K562 (cell line): ENCODE results near the gene GARNL3. TPM values are rescaled to one million over a fixed set of nuclear protein-coding genes. Genes with fewer than 3 reads are reported as not detected.

ENCODE experiments used
- CTBP1 ChIP-seq: fragments of 450-650 bp; IDR thresholded peaks from 2 replicates; pipeline ENCODE4 v1.6.1; 2016; ENCODE audit warnings: borderline replicate concordance
- ELK1 ChIP-seq: sonication (generic); formaldehyde crosslinking; IDR thresholded peaks from 2 replicates; pipeline ENCODE4 v1.8.1; 2022; ENCODE audit warnings: missing genetic modification reagents
- HLTF ChIP-seq: fragments of 450-650 bp; IDR thresholded peaks from 2 replicates; pipeline ENCODE4 v1.6.1; 2016
- KLF13 ChIP-seq: fragments of 450-650 bp; IDR thresholded peaks from 2 replicates; pipeline ENCODE4 v1.6.1; 2016; ENCODE audit warnings: missing genetic modification characterization, low read depth, mild to moderate bottlenecking, missing compliant biosample characterization, moderate library complexity, borderline replicate concordance
- MAZ ChIP-seq, 2 experiments: fragments of 450-650 bp in 1 of 2; sonication (generic) in 1 of 2; formaldehyde crosslinking; IDR thresholded peaks in 1 of 2; conservative IDR thresholded peaks in 1 of 2; 2 replicates each; pipeline versions ENCODE4 v1.4.0 to v1.5.0; 2020; ENCODE audit warnings: mild to moderate bottlenecking in 1 of 2, missing genetic modification reagents in 1 of 2
- MNT ChIP-seq, 2 experiments: fragments of 450-650 bp; conservative IDR thresholded peaks; 2 replicates each; pipeline ENCODE4 v1.6.1; 2017; ENCODE audit warnings: mild to moderate bottlenecking in 2 of 2, moderate library complexity in 2 of 2
- MYC ChIP-seq, 2 experiments: fragments of 250-450 bp in 1 of 2; sonication (Bioruptor Pico) in 1 of 2; IDR thresholded peaks; 2 replicates each; pipeline versions ENCODE4 v1.5.1 to v1.6.1; 2012 to 2021; ENCODE audit warnings: low read depth in 2 of 2, borderline replicate concordance in 1 of 2, improper control_type of control experiment in 1 of 2, low read length in 1 of 2, mild to moderate bottlenecking in 1 of 2, moderate library complexity in 1 of 2
- NFXL1 ChIP-seq: fragments of 450-650 bp; formaldehyde crosslinking; IDR thresholded peaks from 2 replicates; pipeline ENCODE4 v1.4.0; 2021; ENCODE audit warnings: mild to moderate bottlenecking
- NRF1 ChIP-seq, 2 experiments: fragments of 450-650 bp; IDR thresholded peaks in 1 of 2; conservative IDR thresholded peaks in 1 of 2; 2 replicates each; pipeline ENCODE4 v1.6.1; 2014; ENCODE audit warnings: mild to moderate bottlenecking in 2 of 2
- RBBP5 ChIP-seq: fragments of 200-600 bp; sonication (generic); IDR thresholded peaks from 2 replicates; pipeline ENCODE4 v1.6.1; 2012; ENCODE audit warnings: borderline replicate concordance, mild to moderate bottlenecking, low read length, control low read depth, inconsistent platforms; ENCODE audit not compliant: insufficient read depth, poor library complexity, severe bottlenecking
- SIN3A ChIP-seq, 2 experiments: fragments of 150-350 bp in 1 of 2; IDR thresholded peaks; 2 replicates each; pipeline ENCODE4 v1.6.1; 2011 to 2016; ENCODE audit warnings: borderline replicate concordance in 2 of 2, low read depth in 2 of 2, low read length in 2 of 2, mild to moderate bottlenecking in 2 of 2, moderate library complexity in 2 of 2; ENCODE audit not compliant: control insufficient read depth in 1 of 2
- USF2 ChIP-seq: sonication (generic); formaldehyde crosslinking; IDR thresholded peaks from 2 replicates; pipeline ENCODE4 v1.5.0; 2020; ENCODE audit warnings: missing genetic modification reagents
- VEZF1 ChIP-seq: fragments of 200-800 bp; sonication (Bioruptor generic); IDR thresholded peaks from 2 replicates; pipeline ENCODE4 v1.6.1; 2017; ENCODE audit warnings: missing genetic modification characterization, missing compliant biosample characterization
- ZBTB7A ChIP-seq: IDR thresholded peaks from 2 replicates; pipeline ENCODE4 v1.6.1; 2011; ENCODE audit warnings: low read depth, mild to moderate bottlenecking, low read length, moderate library complexity, borderline replicate concordance; ENCODE audit not compliant: control insufficient read depth
- ZNF431 ChIP-seq: sonication (generic); formaldehyde crosslinking; IDR thresholded peaks from 2 replicates; pipeline ENCODE4 v1.8.0; 2022; ENCODE audit warnings: mild to moderate bottlenecking, missing genetic modification reagents
- ZNF561 ChIP-seq: fragments of 450-650 bp; formaldehyde crosslinking; conservative IDR thresholded peaks from 2 replicates; pipeline ENCODE4 v1.4.0; 2020; ENCODE audit warnings: mild to moderate bottlenecking, moderate library complexity
- ZNF639 ChIP-seq, 2 experiments: fragments of 200-800 bp in 1 of 2; sonication (Bioruptor generic) in 1 of 2; sonication (generic) in 1 of 2; formaldehyde crosslinking in 1 of 2; IDR thresholded peaks in 1 of 2; conservative IDR thresholded peaks in 1 of 2; 2 replicates each; pipeline versions ENCODE4 v1.5.0 to v1.6.1; 2016 to 2020; ENCODE audit warnings: missing compliant biosample characterization in 1 of 2, missing genetic modification characterization in 1 of 2, missing genetic modification reagents in 1 of 2
- polyA plus RNA-seq, 8 experiments: library from polyadenylated mRNA; depleted of rRNA in 4 of 8; stranded (reverse) in 5 of 8; unstranded in 3 of 8; fragments of >200 nt; fragmentation: Nextera tagmentation in 2 of 8; fragmentation: Illumina TruSeq in 1 of 8; extraction: Ambion mirVana in 2 of 8; extraction: Trizol in 1 of 8; gene quantifications; 2 replicates each; pipeline versions ENCODE4 v1.2.1 to v1.2.3, GENCODE V29; 2011 to 2014; ENCODE audit warnings: inconsistent platforms in 1 of 8, missing spikeins in 1 of 8
- total RNA-seq, 7 experiments: library from RNA; depleted of rRNA in 6 of 7; stranded (reverse); fragments of >200 nt in 6 of 7; fragmentation: Illumina TruSeq in 2 of 7; extraction: Trizol in 2 of 7; gene quantifications; 2 replicates each; pipeline versions ENCODE4 v1.2.1 to v1.2.3, GENCODE V29; 2011 to 2021; ENCODE audit warnings: low replicate concordance in 1 of 7

The GARNL3 gene
- total and polyA plus RNA-seq, 9 of the 15 experiments (the other 6 are each of a cell fraction or from before 2014, with no cell fraction given) = 0.35 to 2.7 (median 1.6) TPM

GRCh38 chr9:127224883-127225739 lies 39.5 kb upstream of the GARNL3 start (continued):
- 0 out of 4 replicates have a peak, but pooled peaks of 1 of the 2 experiments have one; percentile 53 for TF ChIP-seq ZNF639 (CRISPR knock-in tag; conservative IDR thresholded peaks at IDR 0.05 in 1 of 2, IDR thresholded peaks at IDR 0.05 in 1 of 2)
- peak; percentile 82 for TF ChIP-seq VEZF1 (CRISPR knock-in tag)
- peak; percentile 37; the same call in 1 of the 2 replicates for TF ChIP-seq USF2
- TF ChIP-seq MNT (conservative IDR thresholded peaks at IDR 0.05) = peak; percentile 64 to 86
- TF ChIP-seq KLF13 (tag) = 0 out of 2 replicates have a peak, but pooled peaks have one; percentile 36
- TF ChIP-seq RBBP5 = no peak
- TF ChIP-seq SIN3A (IDR thresholded peaks at IDR 0.05; ENCODE audit: borderline replicate concordance in 2 of 2, control insufficient read depth in 1 of 2, low read depth in 2 of 2, low read length in 2 of 2) = peak in 1 of 2 experiments; percentile 60; a peak in 1 of 4 replicates
- TF ChIP-seq NFXL1 (CRISPR knock-in tag) = no peak
- no peak for TF ChIP-seq ELK1
- TF ChIP-seq CTBP1 = no peak
- peak; percentile 69 for TF ChIP-seq MYC (IDR thresholded peaks at IDR 0.05; ENCODE audit: low read depth, low read length)
- TF ChIP-seq MYC (CRISPR knock-in tag; IDR thresholded peaks at IDR 0.05; ENCODE audit: borderline replicate concordance, low read depth) = no peak
- peak in 1 of 2 experiments; percentile 63; a peak in 2 of 4 replicates for TF ChIP-seq MAZ (CRISPR knock-in tag; conservative IDR thresholded peaks at IDR 0.05 in 1 of 2, IDR thresholded peaks at IDR 0.05 in 1 of 2)
- peak; percentile 42; the same call in 1 of the 2 replicates for TF ChIP-seq ZBTB7A
- TF ChIP-seq NRF1 (conservative IDR thresholded peaks at IDR 0.05 in 1 of 2, IDR thresholded peaks at IDR 0.05 in 1 of 2) = peak; percentile 49 to 62; a peak in 3 of 4 replicates
- no peak for TF ChIP-seq HLTF
- TF ChIP-seq ZNF431 (CRISPR knock-in tag) = no peak
- no peak for TF ChIP-seq ZNF561 (CRISPR knock-in tag)
